HG03354 (cell line): ENCODE data around the gene SLC39A11.
A peak's percentile ranks its signal among the peaks of the same experiment; 100 is the strongest.

Source experiments
- ATAC-seq: cut with Tn5 transposase; IDR thresholded peaks from one replicate; pipeline ENCODE4 v1.9.1; 2021; ENCODE audit warnings: mild to moderate bottlenecking; ENCODE audit not compliant: unreplicated experiment, poor library complexity, severe bottlenecking

Gene SLC39A11

GRCh38 chr17:72631949-72632684, 460.4 kb downstream of the SLC39A11 start:
- no peak for ATAC-seq

GRCh38 chr17:72631568-72631948, 460.9 kb downstream of the SLC39A11 start:
- ATAC-seq: no peak

DNA sequence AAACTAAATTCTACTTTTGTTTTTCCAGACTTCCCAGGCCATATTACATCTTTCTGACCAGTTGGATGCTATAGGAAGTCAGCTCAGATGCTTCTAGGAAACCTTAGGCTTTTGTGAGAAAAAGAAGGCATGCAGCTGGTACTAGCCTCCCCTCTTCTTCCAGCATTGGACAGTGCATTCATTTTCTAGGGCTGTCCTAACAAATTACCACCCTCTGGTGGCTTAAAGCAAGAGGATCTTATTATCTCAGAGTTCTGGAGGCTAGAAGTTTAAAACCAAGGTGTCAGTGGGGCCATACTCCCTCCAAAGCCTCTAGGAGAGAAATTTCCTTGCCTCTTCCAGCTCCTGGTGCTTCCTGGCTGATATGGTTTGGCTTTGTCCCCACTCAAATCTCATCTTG, 467.8 kb downstream of the SLC39A11 start:
- ATAC-seq: no peak

DNA sequence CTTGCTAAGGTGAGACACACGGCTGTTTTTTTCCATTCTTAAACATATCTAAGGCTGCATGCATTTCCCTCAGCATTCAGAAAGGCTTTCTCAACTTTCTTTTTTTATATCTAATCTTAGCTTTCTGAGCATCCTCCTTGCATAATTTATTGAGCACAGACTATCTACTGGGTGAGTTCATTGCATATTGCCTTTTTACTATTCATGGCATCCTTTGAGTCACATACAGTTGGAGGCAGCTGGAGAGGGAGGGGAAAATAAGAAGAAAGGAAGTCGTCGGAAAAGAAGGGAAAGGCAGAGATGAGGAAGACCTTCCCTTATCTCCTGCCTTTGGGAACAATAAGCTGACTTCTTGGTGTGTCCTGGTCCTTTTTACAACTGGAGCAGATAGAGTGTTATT, 468.3 kb downstream of the SLC39A11 start:
- no peak for ATAC-seq

- no peak for ATAC-seq
These were observed 469.6 kb downstream of the SLC39A11 start for GRCh38 chr17:72622661-72623433.

- no peak for ATAC-seq
These were observed 472.4 kb downstream of the SLC39A11 start for GRCh38 chr17:72619976-72620650.

GRCh38 chr17:72618001-72618509, 474.4 kb downstream of the SLC39A11 start:
- peak; percentile 66 for ATAC-seq

DNA sequence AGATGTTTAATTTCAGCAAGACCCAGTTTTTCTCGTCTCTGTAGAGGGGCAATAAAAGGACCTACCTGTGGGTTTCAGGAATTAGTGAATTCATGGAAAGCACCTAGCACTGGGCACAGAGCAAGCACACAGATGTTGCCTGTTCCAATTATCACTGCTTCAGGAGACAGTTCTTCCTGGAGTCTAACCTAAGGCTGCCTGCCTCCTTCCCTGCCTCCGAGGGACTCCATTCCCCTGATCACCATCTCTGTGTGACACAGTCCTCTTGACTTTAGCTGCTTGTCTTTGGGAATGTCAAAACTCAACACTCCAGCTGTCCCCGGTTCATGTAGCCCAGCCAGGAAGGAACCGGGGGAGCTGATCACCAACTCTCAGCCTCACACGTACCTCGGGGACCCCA, 474.9 kb downstream of the SLC39A11 start:
- peak; percentile 6 for ATAC-seq

GRCh38 chr17:72616447-72616846, 476.0 kb downstream of the SLC39A11 start:
- ATAC-seq: no peak

DNA sequence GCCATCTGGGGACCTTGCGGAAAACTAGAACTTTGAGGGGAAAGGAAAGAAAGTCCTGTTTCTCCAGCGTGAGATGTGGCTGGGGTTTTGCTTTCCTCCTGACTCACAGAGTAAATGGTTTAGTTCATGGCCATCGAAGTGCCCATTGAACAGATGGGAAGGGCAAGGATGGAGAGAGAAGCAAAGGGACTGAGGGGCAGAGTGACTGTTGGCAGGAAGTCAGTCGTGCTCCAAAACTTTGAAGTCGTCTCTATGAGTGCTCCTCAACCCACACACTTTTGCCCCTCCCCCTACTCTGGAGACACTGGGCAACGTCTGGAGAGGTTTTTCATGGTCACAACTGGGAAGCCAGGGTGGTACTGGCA, 476.9 kb downstream of the SLC39A11 start:
- no peak for ATAC-seq

DNA sequence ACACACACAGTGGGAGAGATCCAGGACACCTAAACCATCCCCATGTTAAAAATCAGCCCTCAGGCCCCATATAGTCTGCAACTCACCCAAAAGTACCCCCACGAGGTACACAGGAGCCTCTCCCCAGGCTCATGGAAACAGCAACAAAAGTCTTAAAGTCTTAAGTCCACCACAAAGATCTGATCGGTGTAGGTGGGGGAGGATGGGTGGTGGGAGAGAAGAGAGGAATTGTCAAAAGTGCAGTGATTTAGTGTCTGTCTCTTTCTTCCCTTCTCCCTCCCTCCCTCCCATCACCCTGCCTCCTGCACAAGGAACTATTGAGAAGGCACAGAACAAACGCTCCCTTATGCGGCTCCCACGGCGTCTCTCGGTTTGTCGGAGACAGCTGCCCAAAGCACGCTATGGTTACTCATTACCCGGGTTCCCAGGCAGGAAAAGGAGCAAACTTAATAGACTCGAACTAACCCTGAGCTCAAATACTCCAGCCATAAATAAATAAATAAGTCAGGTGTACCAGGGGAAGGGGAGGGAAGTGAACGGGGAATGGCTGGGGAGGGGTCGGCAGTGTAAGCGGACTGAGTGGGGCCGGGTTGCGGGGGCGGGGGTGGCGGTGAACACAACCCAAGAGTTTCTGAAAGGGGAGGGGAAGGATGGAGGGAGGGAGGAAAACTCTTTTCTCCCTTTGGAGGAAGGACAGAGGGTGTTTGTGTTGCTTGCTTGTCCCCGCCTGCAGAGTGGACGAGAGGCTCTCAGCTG, 477.4 kb downstream of the SLC39A11 start:
- ATAC-seq: peak; percentile 66

DNA sequence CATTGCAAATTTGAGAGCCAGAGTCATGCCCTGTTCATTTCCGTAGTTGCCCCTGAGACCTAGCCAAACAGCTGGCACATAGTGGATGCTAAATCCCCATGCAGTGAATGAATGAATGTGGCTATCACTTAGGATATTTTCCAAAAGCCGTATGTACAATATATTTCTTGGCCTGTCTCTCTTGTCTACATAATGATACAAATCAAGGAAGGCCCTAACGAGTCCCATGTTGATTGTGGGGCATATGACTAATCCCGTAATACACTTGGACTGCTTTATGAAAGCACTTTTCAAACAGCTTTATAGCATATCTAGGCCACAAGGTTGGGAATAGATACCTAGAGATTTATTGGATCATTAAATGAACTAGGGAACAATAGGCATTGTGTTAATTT, 478.0 kb downstream of the SLC39A11 start:
- ATAC-seq: no peak

- ATAC-seq: no peak
These were observed 478.6 kb downstream of the SLC39A11 start for GRCh38 chr17:72613806-72614292.

DNA sequence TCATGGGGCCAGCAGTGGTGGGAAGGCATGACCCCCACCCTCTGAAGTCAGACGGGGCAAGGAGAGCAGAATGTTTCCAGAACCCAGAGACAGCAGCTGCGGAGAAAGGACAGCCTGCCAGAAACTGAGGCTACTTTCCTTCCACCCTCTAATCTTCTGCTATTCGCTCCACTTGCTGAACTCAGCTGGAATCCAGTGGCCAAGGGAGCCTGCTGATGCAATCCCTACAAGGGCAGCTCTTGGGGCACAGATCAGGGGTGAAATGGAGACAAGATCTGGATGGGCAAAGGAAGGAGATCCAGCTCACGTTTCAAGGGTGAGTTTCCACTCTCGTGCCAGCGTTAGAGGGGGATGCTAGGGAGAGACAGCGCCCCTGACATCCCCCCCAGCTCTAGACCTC, 479.1 kb downstream of the SLC39A11 start:
- no peak for ATAC-seq

- ATAC-seq: no peak
These were observed 481.3 kb downstream of the SLC39A11 start for GRCh38 chr17:72611172-72611571.

DNA sequence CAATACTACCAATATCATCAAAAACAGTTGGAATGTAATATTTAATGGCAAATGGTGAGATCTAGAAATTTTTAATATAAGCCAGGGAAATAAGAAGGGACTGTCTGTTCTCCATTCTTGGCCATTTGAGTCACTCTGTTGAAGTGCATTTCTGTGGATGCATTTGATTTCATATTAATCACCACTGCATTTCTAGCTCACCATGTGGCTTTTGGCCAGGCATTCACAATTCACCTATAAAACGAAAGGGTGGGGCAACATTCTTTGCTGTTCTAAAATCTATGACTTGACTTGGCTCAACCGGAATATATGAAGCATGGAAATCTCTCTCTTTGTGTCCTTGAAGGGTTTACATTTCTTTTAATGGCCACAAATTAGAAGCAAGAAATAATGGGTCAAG, 483.0 kb downstream of the SLC39A11 start:
- no peak for ATAC-seq

GRCh38 chr17:72608436-72608835, 484.1 kb downstream of the SLC39A11 start:
- no peak for ATAC-seq

DNA sequence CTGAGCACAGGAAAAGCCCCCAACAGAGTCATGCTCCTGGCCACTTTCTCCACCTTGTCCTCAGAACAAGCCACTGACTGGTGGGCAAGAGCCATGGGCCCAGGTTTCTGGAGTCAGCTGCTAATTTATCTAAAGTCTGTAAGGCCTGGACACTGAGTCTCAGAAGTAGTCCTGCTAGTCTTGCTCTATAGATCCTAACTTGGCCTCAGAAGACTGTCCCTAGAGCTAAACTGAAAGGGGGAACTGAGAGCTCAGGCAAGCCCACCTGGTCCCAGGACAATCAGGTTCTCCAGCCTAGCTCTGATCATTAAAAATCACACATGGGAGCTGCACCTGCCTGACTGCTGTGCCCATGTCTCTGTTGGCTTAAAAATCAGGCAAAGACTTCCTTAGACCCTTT, 485.8 kb downstream of the SLC39A11 start:
- peak; percentile 48 for ATAC-seq

GRCh38 chr17:72605543-72605942, 486.9 kb downstream of the SLC39A11 start:
- no peak for ATAC-seq

GRCh38 chr17:72604518-72604917, 488.0 kb downstream of the SLC39A11 start:
- ATAC-seq: no peak
